NCI-H1417 (cell line): ENCODE measurements around the gene SQSTM1.

ENCODE experiments used
- DNase-seq, 3 experiments: peaks; one replicate each; lab custom pipeline; 2025; lab: John Stamatoyannopoulos, UW

SQSTM1 gene

DNA sequence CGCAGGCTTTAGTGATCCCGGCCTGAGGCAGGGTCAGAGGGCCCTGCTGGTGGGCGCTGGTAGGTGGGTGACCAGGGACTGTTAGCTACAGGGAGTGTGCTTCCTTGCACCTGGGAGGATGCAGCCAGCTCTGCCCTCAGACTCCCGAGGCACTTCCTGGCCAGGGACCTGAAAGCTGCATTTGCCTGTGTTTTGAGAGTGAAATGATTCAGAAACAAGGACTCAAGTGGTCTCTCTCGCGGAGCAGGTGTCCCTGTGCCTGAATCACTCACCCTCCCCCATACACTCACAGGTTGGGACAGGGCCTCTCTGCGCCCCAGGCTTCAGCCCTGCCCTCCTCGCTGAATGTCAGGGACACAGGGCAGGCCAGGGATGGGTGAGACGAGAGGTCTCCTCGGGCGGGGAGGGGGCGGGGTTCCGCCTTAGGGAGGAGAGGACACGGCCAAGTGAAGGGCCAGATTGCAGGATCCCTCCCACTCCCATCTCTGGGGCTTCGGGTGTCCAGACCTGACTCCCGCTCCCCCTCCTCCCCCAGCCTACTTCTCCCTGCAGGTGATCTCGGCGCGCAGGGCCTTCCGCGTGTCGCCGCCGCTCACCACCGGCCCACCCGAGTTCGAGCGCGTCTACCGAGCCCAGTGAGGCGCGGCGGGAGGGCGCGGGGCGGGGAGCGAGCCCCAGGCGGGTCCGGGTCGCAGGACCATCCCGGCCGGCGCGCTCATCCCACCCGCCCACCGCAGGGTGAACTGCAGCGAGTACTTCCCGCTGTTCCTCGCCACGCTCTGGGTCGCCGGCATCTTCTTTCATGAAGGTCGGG is 25.4 kb upstream of the SQSTM1 start:
- DNase-seq, result peak; percentile 54 to 81 (median 71)

DNA sequence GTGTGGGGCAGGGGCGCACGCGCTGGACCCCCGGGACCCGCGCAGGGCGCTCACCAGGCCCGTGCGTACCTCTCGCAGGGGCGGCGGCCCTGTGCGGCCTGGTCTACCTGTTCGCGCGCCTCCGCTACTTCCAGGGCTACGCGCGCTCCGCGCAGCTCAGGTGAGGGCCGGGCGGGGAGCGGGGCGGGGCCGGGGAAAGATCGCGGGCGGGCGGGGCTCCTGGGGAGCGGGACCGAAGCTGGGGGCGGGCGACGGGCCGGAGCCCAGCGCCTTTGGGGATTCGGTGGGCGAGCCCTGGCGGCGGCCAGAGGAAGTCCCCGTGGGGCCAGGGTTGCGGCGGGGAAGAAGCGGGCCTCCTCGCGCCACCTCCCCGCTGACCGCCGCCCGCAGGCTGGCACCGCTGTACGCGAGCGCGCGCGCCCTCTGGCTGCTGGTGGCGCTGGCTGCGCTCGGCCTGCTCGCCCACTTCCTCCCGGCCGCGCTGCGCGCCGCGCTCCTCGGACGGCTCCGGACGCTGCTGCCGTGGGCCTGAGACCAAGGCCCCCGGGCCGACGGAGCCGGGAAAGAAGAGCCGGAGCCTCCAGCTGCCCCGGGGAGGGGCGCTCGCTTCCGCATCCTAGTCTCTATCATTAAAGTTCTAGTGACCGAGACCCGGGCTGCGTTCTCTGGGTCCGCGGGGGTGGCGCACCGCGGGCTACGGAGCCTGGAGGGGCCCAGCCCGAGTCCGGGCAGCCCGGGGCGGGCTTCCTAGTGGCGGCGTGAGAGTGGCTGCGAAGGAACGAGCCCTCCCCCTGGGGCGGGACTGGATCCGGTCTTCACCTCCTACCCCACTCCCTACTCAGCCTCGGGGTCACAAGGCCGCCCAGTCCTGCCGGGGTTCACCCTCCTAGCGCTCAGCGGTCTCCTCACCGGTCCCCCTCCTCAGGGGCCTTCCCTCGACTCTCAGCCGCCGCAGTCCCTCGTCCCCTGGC is 24.6 kb upstream of the SQSTM1 start:
- DNase-seq, result peak; percentile 79 to 87 (median 87)

DNA sequence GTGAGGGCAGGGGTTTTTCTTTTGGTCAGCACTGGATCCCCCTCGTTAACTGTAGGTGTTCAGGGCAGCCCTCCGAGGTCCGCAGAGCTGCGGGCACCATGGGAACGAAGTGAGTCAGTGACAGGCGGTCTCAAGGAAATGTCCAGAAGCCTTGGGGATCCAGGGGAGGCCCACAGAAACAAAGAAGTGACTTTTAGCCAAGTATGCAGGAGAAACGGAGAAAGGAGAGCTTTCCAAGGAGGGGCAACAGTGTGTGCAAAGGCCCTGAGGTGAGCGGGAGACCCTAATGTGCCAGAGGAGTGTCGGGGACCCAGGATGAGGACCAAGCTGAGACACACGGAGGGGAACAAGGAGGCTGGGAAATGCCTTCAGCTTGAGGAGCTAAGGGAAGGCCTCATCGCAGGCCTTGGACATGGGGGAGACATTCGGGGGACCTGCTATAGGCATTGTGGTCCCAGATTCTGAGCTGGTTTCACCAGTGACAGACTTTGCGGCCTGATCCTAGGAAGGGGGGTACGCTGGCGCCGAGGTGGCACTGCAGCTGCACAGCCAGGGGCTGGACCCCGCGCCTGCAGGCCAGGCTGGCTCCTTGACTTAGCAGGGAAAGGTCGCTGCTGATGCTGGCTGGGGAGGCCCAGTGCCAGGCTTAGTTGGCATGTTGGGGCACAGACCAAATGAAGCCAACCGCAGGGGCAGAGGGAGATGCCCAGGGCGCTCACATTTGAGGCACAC is 23.7 kb upstream of the SQSTM1 start:
- DNase-seq, result no peak

DNA sequence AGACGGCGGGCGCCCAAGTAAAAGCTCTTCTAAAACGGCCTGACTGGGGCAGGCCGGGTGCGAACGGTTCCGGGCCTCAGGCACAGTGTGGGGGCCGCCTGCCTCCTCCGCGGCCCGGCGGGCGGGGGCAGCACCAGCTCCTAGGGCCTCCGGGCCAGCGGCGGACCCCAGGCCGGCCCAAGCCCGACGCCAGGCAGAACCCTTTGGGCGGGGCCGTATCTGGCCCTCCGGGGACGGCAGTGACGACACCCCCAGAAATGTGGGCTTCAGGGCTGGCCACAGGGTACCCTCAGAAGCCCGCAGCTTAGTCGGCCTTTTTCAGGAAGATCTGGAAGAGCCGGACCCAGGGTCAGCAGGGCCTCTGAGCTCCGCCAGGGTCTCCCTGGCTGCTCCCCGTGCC is 23.0 kb upstream of the SQSTM1 start:
- DNase-seq, result no peak

DNA sequence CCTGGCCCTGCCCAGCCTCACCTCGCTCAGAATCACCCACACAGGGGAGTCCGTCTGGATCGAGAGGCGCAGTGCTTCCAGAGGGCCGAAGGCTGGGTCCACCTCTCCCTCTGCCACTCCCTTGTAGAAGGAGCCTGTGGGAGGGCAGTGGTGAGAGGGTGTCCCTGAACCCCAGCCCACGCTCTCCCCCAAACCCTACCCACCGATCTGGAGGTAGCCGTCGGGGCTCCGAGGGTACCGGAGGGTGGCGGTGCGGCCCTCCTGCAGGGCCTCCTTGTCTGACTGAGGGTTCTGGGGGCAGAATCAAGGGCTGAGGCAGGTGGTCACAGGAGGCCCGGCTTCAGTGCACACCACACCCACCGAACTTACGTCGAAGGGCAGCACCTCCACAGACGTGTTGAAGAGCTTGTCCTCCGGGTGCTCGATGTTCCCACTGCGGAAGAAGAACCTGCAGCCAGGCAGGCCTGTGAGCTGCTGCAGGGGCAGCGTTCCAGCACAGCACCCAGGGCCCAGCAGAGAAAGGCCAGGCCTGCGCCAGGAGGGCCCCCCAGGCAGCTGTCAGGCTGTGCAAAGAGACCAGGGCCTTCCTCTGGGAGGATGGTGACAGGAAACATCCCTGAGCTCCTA is 22.4 kb upstream of the SQSTM1 start:
- no peak for DNase-seq

DNA sequence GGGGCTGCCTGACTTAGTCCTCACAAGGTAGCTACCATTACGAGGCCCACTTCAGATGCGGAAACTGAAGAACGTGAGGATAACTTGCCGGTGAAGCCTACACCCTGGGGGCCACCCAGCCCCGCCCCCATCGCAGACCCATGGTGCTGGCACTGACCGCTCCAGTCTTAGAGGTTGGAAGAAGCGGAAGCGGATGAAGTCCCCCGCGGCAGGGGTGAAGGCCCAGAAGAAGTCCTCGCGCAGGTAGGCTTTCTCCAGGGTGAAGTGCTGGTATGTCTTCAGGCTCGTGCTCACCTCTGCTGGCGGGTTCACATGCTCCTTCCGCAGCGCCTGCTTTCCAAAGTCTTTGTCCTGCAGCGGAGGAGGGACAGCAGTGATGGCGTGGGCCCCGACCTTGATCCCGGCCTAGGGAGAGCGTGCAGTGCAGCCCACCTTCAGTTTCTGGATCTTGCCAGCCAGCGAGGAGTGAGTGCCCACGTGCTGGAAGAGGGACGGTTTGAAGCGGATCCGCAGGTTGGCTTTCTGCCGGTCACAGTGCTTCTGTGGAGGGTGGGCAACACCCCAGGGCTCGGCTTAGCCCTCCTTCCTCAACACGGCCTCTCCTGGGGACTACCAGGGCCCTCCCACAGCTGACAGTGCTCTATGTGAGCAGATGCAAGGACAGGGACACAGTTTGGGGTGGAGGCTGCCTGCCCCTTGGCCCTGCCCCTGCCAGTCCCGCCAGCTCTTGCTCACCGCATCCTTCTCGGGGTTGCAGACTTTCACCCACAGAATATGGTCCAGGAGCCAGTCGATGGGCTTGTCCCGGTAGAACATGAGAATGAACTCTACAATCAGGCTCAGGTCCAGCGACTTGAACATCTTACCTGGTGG is 21.7 kb upstream of the SQSTM1 start:
- DNase-seq, result no peak

DNA sequence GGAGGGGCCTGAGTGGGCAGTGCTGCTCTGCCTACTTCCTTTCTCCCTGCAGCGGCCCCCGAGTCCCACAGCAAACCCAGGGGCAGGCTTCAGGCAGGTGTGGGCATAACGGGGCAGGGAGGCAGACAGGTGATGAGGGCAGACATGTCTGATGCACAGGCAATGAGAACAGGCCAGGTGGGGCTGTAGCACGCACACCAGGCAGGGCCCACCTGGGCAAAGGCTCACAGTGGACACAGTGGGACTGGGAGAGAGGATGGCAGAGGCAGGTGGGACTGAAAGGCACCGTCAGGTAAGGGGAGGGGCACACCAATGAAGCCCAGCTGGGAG is 21.1 kb upstream of the SQSTM1 start:
- DNase-seq, result no peak

DNA sequence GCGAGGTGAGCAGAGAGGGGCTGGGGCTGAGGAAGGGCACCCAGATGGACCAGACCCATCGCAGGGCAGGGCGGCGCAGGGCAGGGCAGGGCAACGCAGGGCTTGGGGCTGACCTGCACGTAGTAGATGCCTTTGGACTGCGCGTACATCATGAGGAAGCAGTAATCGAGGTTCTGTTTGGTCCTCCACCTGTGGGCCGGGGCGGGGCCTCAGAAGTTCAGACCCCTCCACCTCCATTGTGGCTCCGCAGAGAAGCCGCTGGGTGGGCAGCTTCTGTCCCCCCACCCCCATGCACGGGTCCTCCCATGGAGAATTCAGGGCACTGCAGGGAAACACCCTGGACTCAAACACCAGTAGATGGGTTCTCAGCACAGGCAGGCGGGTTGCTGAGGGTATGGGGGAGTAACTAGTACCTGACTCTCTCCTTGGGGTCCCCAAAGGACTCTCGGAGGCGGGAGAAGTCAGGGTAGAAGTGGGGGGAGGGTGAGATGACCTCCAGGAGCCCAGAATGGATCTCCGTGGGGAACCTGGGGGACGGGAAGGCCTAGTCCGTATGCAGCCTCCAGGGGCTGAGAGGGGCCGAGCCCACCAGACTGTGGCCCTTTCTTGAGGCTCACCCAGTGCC is 20.5 kb upstream of the SQSTM1 start:
- DNase-seq, result no peak

DNA sequence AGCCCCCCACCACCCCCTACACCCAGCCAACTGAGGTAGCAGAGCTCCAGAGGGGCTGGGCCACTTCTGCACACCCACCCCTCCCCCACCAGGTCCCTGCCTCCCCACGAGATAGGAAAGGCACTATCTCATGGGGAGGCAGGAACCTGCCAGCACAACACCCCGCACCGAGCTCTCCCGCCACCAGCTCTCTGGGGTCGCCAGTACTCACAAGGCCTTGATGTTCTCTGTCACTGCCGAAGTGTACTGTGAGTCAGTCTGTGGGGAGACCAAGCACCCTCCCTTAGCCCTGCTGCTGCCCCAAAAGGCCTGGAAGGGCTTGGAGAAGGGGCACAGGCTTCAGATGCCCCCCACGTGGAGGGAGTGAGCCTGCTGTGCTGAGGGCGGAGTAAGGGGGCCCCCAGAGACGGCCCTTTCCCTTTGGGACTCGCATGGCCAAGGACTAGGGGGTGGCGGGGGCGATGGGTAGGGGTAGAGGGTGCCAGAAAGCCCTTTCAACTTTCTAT is 20.0 kb upstream of the SQSTM1 start:
- no peak for DNase-seq

DNA sequence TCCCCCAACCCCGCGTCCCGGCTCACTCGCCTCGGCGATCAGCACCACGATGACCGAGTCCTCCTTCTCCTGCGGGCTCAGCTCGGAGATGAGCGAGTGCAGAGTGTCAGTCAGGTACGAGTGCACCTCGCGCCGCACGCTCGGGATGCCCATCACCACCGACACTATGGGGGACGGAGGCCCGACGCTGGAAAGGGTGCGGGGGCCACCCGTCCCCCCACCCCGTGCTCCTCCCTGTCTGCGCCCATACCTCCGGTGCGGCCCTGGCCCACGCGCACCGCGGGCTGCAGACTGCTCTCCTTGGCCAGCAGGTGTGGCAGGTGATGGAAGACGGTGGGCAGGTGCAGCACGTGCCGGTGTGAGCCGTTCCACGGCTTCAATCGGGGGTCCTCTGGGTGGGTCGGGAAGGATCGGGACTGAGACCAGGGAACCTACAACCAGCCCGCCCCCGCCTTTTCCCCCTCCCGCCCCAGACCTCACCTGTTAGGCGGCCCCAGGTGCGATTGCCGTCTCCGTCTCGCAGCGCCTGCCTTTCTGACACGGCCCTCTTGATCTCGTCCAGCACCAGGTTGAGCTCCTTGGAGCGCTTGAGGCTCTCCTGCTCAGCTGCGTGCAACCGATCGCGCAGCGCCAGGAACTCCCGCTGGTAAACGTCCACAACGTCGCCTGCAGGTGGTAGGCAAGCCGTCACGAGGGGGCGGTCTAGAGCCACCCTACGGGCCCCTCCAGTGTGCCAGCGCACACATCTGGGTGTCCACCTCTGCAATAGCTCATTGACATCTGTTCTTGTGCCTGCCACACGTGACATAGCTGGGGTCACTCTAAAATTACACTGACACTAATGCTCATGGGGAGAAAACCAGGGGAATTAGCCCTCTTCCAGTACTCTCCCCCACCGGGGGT is 19.1 kb upstream of the SQSTM1 start:
- peak; percentile 34 to 82 (median 58) for DNase-seq

DNA sequence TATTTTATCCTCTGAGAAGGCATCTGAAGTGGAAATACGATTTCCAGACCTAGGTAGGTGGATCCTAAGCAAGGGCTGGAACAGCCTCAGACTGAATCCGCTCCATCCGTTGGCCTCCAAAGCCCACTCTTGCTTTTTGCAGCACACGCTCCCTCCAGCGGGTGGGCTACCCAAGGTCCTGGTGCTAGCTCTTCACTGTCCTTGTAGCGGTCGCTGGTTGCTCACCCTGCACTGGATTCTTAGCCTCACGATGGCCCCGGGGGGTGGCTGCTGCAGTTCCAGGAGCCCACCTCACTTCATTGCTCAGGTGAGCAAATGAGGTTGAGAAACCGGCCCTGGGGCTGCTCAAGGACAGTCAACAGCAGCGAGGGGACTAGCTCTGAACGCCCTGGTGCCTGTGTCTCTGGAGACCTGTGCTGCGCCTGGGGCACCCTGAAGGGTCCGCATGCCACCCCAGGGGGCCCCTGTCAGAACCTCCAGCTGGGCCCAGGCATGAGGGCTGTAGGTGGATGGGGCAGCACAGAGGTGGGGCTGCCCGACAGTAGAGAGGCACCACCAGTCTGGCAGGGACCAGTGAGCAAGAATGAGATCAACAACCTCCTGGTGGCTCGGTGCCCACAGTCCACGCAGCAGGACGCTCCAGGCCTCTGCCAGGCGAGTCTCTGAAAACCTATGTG is 18.4 kb upstream of the SQSTM1 start:
- peak in 1 of 3 experiments; percentile 33 for DNase-seq

DNA sequence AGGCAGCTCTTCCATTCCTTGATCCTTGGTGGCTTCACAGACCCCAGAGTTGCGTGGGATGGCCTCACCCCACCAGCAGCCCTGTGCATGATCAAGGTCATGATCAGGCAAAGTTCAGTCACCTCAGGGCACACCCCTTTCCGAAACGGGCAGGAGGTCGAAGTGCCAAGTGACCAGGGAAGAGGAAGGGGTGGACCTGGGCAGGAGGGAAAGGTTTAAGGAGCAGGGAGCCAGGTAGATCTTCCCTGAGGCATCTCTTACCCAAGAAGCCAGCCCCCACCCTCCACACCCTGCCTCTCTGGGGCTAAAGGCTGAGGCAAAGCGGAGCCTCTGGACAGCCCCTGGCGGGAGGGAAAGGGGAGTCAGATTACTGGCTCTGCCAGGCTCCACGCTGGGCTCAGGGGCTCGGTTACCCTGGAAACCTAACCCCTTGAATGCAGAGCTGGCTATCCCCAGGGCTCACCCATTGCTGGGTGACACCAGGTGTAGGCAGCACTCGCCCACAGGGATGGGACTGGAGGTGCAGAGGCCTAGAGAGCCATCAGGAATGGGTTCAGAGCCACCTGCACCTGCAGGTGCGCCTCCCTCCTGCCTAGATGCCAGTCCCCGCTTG is 17.6 kb upstream of the SQSTM1 start:
- DNase-seq, result peak; percentile 82 to 94 (median 83)

DNA sequence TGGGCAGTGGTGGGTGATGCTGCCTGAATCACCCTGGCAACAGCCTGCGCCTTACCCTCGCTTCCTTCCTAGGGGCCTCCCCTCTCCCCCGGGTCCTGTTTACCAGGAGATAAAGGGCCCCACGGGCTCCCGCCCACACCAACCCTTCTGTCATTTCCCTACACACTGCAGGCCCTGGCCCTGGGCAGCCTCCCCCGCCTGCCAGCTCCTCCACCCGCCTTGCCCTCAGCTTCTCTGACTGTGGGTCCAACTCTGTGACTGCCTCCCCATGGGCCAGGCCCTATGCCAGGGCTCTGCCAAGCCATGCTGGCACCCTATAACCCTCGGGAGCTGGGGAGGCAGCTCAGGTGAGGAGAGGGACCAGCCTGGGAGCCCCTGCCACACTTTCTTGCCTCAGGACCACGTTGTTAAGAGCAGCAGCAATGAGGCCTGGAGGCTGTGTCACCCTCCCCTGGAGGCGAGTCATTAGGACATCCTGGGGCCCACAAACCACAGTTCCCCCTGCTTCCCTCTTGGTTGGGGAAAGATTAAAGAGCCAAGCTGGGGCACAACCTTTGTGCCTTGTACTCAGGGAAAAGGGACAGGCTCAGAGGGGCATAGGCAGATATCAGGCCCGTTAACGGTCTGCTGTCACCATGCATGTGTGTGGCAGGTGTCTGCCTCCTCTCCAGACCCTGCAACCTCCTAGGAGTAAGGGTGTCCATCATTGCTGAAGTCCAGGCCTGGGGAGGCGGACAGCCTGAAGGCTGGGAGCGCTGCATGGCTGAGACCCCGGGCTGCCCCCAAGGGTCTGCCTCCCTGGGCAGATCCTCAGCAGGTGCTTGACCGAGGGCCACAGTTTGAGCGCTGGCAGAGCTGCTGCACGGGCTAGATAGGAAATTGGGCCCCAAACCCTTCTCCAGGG is 16.8 kb upstream of the SQSTM1 start:
- DNase-seq, result peak in 2 of 3 experiments; percentile 58 to 76

DNA sequence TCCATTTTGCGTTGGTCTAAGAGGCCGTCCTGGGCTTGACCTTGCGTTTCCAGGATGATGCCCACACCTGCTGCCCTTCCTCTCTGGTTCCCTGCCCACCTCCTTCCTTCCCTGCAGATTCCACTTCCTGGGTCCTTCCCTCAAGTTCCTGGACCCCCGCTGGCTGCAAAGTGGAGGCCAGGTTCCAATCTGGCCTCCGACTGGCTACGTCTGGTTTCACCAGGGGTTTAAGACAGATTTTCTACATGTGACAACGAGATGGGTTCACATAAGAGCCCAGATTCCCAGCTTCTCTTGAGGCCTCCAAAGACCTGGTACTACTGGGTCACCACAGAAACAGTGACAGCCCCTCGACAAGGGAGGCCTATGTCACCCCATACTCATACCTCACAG is 16.2 kb upstream of the SQSTM1 start:
- no peak for DNase-seq

DNA sequence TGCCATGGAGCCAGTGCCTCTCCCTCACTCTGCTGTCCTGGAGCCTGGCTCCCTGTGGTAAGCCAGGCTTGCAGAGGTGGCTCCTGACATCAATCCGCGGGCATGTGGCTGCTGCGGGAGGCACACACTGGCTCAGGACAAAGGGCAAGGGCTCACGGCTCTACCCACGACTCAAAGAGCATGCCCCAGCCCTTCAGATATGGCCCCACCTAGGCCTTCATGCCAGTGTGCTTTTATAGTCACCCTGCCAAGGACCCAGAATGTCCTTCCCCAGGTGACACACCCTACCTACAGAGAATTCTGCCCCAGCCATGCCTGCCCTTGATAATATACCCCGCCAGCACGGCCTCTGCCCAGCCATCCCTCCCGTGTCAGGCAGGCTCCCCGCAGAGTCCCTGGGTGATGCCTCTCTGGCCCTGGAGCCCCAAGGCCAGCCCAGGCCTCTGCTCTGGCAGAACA is 15.6 kb upstream of the SQSTM1 start:
- peak in 1 of 3 experiments; percentile 36 for DNase-seq

DNA sequence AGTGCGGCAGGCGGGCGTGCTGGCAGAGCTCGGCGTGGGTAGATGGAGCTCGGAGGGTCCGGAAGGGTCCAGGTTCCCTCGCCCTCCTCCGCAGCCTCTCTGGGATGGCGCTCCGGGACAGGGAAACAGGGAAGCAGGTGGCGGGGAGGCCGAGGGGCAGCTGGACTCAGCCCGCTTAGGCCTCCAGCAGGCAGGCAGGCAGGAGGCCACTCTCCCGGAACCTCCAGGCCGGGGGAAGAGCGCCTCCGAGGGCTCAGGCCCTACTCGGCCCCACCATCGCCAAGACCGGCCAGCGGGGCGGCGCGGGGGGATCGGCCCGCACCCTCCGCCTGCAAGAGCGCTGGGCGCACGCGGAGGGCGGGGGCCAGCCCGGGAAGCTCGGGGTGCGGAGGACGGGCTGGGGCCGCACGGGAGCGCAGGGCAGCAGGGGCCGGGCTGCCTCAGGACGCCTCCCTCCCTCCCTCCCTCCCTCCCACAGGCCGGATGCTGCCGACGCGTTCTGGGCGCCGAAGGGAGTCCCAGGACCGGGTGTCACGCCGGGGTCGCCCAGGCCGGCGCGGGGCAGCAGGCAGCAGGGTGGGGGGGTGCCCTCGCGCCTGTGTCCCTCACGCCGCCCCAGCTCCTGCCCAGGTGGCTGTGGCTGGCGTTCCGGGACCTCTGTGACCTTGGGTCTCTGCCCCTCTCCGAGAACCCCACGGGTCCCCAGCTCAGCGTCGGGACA is 15.0 kb upstream of the SQSTM1 start:
- DNase-seq, result peak in 2 of 3 experiments; percentile 51
